ENCODE results near the gene YY1AP1.

GRCh38 chr1:155695072-155695471 is 6.5 kb upstream of the YY1AP1 start:
- TF ChIP-seq CTCF (IDR thresholded peaks at IDR 0.05) (no peak), POLR2A (IDR thresholded peaks at IDR 0.05) (no peak)
